Measurements from ENCODE around the gene STOM.

STOM gene

GRCh38 chr9:121289026-121289771, 80.9 kb downstream of the STOM start (continued):
- TF ChIP-seq ZNF280D (tag by site-specific recombination; IDR thresholded peaks at IDR 0.05): no peak
- no peak for TF ChIP-seq ZNF112 (tag by site-specific recombination; IDR thresholded peaks at IDR 0.05)
- TF ChIP-seq ZNF292 (tag by site-specific recombination; IDR thresholded peaks at IDR 0.05; ENCODE audit: borderline replicate concordance, low read depth): no peak
